HepG2 (cell line): Measurements from ENCODE around the gene NT5DC4. TPM values are rescaled to one million over a fixed set of nuclear protein-coding genes. Genes with fewer than 3 reads are reported as not detected.

ENCODE experiments used
- ATAC-seq: fragments of 200-7000 bp; cut with Tn5 transposase; 3 replicates; pipeline ENCODE4 v1.9.1; 2020; ENCODE audit warnings: mild to moderate bottlenecking, moderate library complexity
- BruUV-seq: library from RNA; stranded (reverse); fragments of 400-500 nt; replicated peaks from 2 replicates; lab custom pipeline; 2021; lab: Mats Ljungman, UMichigan
- CTCF ChIA-PET: fragments of 300-600 bp; formaldehyde crosslinking; extraction: SDS; loops from one replicate; lab custom pipeline; 2021; ENCODE audit warnings: low total read pairs, inconsistent platforms, low intra/inter-chr PET ratio; lab: Yijun Ruan, JAX
- POLR2A ChIA-PET: fragments of 350-600 bp; sonication (Branson Sonifier 250); formaldehyde crosslinking; loops from one replicate; lab custom pipeline; 2020; ENCODE audit warnings: antibody characterized with exemption, inconsistent platforms; lab: Yijun Ruan, JAX
- DNase-seq: peaks from one replicate; pipeline ENCODE4 v3.0.0-alpha.2; 2015; ENCODE audit warnings: low spot score
- FAIRE-seq: peaks from 3 replicates; lab custom pipeline; 2011; peaks lifted over from hg19 to GRCh38; lab: Jason Lieb, UNC
- H2AFZ ChIP-seq: one replicate; pipeline ENCODE4 v1.6.1; 2011; ENCODE audit warnings: low read length, inconsistent platforms
- H3K27ac ChIP-seq: fragments of 300-600 bp; 3 replicates; pipeline ENCODE4 v1.8.0; 2011; ENCODE audit warnings: mixed run types, mild to moderate bottlenecking, mixed read lengths, low read length, inconsistent platforms; ENCODE audit not compliant: insufficient read depth; ENCODE audit errors: extremely low read length
- H3K27me3 ChIP-seq, 2 experiments: fragments of 200-600 bp in 1 of 2; 2 replicates in 1 of 2; 3 replicates in 1 of 2; pipeline versions ENCODE4 v1.6.0 to v1.8.0; 2011; ENCODE audit warnings: low read length in 2 of 2, mild to moderate bottlenecking in 2 of 2, moderate library complexity in 2 of 2, inconsistent platforms in 1 of 2; ENCODE audit not compliant: insufficient read depth in 2 of 2, control insufficient read depth in 1 of 2
- H3K36me3 ChIP-seq, 2 experiments: fragments of 200-600 bp in 1 of 2; replicated peaks in 1 of 2; 2 replicates in 1 of 2; 3 replicates in 1 of 2; pipeline versions ENCODE4 v1.5.1 to v1.8.0; 2011; ENCODE audit warnings: low read length in 2 of 2, inconsistent platforms in 1 of 2; ENCODE audit not compliant: insufficient read depth in 2 of 2, control insufficient read depth in 1 of 2
- H3K4me1 ChIP-seq: 2 replicates; pipeline ENCODE4 v1.5.1; 2012; ENCODE audit warnings: low read length, inconsistent platforms; ENCODE audit not compliant: insufficient read depth
- H3K4me2 ChIP-seq: 2 replicates; pipeline ENCODE4 v1.6.0; 2011; ENCODE audit warnings: low read depth, low read length, inconsistent platforms
- H3K4me3 ChIP-seq, 3 experiments: fragments of 200-600 bp in 1 of 3; sonication (generic), shearing (Covaris generic) in 1 of 3; replicated peaks in 1 of 3; 2 replicates each; pipeline ENCODE4 v1.5.1; 2011 to 2016; ENCODE audit warnings: low read length in 3 of 3, inconsistent platforms in 2 of 3, low read depth in 2 of 3, mild to moderate bottlenecking in 2 of 3, control low read depth in 1 of 3, mixed read lengths in 1 of 3; ENCODE audit not compliant: insufficient read depth in 1 of 3
- H3K79me2 ChIP-seq: one replicate; pipeline ENCODE4 v1.6.1; 2011; ENCODE audit warnings: low read length, inconsistent platforms; ENCODE audit not compliant: insufficient read depth
- H3K9ac ChIP-seq: 2 replicates; pipeline ENCODE4 v1.6.0; 2011; ENCODE audit warnings: mild to moderate bottlenecking, low read depth, low read length, inconsistent platforms; ENCODE audit not compliant: insufficient read depth
- H3K9me3 ChIP-seq: 2 replicates; pipeline ENCODE4 v1.5.1; 2012; ENCODE audit warnings: mild to moderate bottlenecking, low read length
- H4K20me1 ChIP-seq: 2 replicates; pipeline ENCODE4 v1.6.0; 2011; ENCODE audit warnings: inconsistent platforms, mild to moderate bottlenecking, low read length, moderate library complexity; ENCODE audit not compliant: insufficient read depth
- ERF ChIP-seq: IDR thresholded peaks from 2 replicates; pipeline ENCODE4 v1.6.1; 2018; ENCODE audit warnings: missing biosample characterization, missing genetic modification reagents
- LCORL ChIP-seq, 2 experiments: fragments of 450-650 bp in 1 of 2; sonication (generic) in 1 of 2; formaldehyde crosslinking in 1 of 2; IDR thresholded peaks; 2 replicates each; pipeline versions ENCODE4 v1.5.0 to v1.6.1; 2017 to 2020; ENCODE audit warnings: antibody characterized with exemption in 1 of 2, missing genetic modification reagents in 1 of 2
- PRDM10 ChIP-seq: sonication (generic); formaldehyde crosslinking; IDR thresholded peaks from 2 replicates; pipeline ENCODE4 v1.4.0; 2020; ENCODE audit warnings: low read depth, missing genetic modification reagents
- PREB ChIP-seq: sonication (generic); formaldehyde crosslinking; IDR thresholded peaks from 2 replicates; pipeline ENCODE4 v1.4.0; 2020; ENCODE audit warnings: missing genetic modification reagents
- SRF ChIP-seq: IDR thresholded peaks from 2 replicates; pipeline ENCODE4 v1.6.1; 2011; ENCODE audit warnings: mild to moderate bottlenecking, low read depth, low read length, moderate library complexity
- TEAD3 ChIP-seq: optimal IDR thresholded peaks from 2 replicates; pipeline ENCODE3; 2016; ENCODE audit warnings: borderline replicate concordance
- ZHX2 ChIP-seq, 2 experiments: sonication (generic) in 1 of 2; formaldehyde crosslinking in 1 of 2; IDR thresholded peaks; 2 replicates each; pipeline versions ENCODE4 v1.6.1 to v1.9.0; 2014 to 2022; ENCODE audit warnings: antibody characterized with exemption in 1 of 2, borderline replicate concordance in 1 of 2, inconsistent platforms in 1 of 2, low read depth in 1 of 2, missing genetic modification reagents in 1 of 2
- ZNF501 ChIP-seq: sonication (generic); formaldehyde crosslinking; IDR thresholded peaks from 2 replicates; pipeline ENCODE4 v1.5.1; 2020; ENCODE audit warnings: mild to moderate bottlenecking, moderate library complexity, missing genetic modification reagents
- ZNF547 ChIP-seq: sonication (generic); formaldehyde crosslinking; IDR thresholded peaks from 2 replicates; pipeline ENCODE4 v1.5.1; 2020; ENCODE audit warnings: mild to moderate bottlenecking, missing genetic modification reagents
- ZNF83 ChIP-seq: sonication (generic); formaldehyde crosslinking; IDR thresholded peaks from 2 replicates; pipeline ENCODE4 v1.4.0; 2020; ENCODE audit warnings: missing genetic modification reagents, mild to moderate bottlenecking, borderline replicate concordance
- WGBS: methylation state at CpG from one replicate; pipeline ENCODE4 v1.1.6; 2017; ENCODE audit warnings: low lambda C conversion rate; 5-methylcytosine and 5-hydroxymethylcytosine counted together
- in situ Hi-C: cut with HindIII; loops from 2 replicates; pipeline ENCODE4 v1.10.0; 2017; ENCODE audit warnings: low pct_unique_long_range_greater_than_20kb; ENCODE audit not compliant: extremely low pct_ligation_motif_present
- intact Hi-C: fragments of 100-400 bp; cut with micrococcal nuclease; formaldehyde crosslinking; loops from one replicate; pipeline ENCODE4 v1.10.0; 2022; ENCODE audit not compliant: unreplicated experiment
- polyA plus RNA-seq, 8 experiments: library from polyadenylated mRNA; depleted of rRNA in 3 of 8; stranded (reverse) in 7 of 8; unstranded in 1 of 8; fragments of >200 nt; fragmentation: Illumina TruSeq in 4 of 8; extraction: Trizol in 4 of 8; gene quantifications; 2 replicates each; pipeline versions ENCODE4 v1.2.1 to v1.2.3, GENCODE V29; 2011 to 2016; ENCODE audit warnings: low read depth in 4 of 8, missing spikeins in 1 of 8, mixed read lengths in 1 of 8; ENCODE audit not compliant: insufficient read depth in 1 of 8
- total RNA-seq, 5 experiments: library from RNA; depleted of rRNA; stranded (reverse); fragments of >200 nt; fragmentation: Illumina TruSeq; extraction: Trizol; gene quantifications; 2 replicates each; pipeline ENCODE4 v1.2.3, GENCODE V29; 2016; ENCODE audit warnings: low read depth in 1 of 5
- TF ChIP-seq, protein P1 (sequence below): sonication (generic); formaldehyde crosslinking; conservative IDR thresholded peaks from 2 replicates; pipeline ENCODE4 v1.8.1; 2023; ENCODE audit warnings: missing genetic modification reagents

Gene NT5DC4
- total and polyA plus RNA-seq, 2 of the 13 experiments (the other 11 are each of a cell fraction or from before 2014, with no cell fraction given): 0.04 to 4.2 TPM

- CTCF ChIA-PET: no interaction called here
- no peaks in the 10 kb centered on the region for H3K9me3 ChIP-seq
- peak overlapping the region; percentile 95 for H2AFZ ChIP-seq
- no peak overlapping the region for H3K27ac ChIP-seq
- peaks cover 0 to 25% of the 10 kb centered on the region in 2 experiments; a peak in 3 of 5 replicates for H3K27me3 ChIP-seq
- DNase-seq: no peak
- peak overlapping the region; percentile 50; the same call in 1 of the 2 replicates for H3K9ac ChIP-seq
- 25% methylated on average over 5 of the region's 5 CpGs for WGBS
- POLR2A ChIA-PET: interaction anchor here (1.1 kb wide), 1 partner anchor 38 kb away, joined by 4 read pairs; no protein-coding TSS in a partner anchor
- H3K79me2 ChIP-seq: no peaks in the 10 kb centered on the region
- in situ Hi-C loops (no loop called here), intact Hi-C loops (no loop called here)
- BruUV-seq: no TSS peak
- H3K4me2 ChIP-seq: peak overlapping the region; percentile 74
- H3K4me3 ChIP-seq: peak overlapping the region; percentile 39 to 52 (median 49)
- H3K36me3 ChIP-seq: no peaks in the 10 kb centered on the region
- H3K4me1 ChIP-seq: peaks cover 34% of the 10 kb centered on the region
- H4K20me1 ChIP-seq: no peaks in the 10 kb centered on the region
- peak; percentile 66 for FAIRE-seq
- ATAC-seq: peak; percentile 70
- TF ChIP-seq TEAD3 (CRISPR knock-in tag) (peak; percentile 1), PREB (CRISPR knock-in tag) (no peak), SRF (no peak), LCORL (IDR thresholded peaks at IDR 0.05) (no peak), LCORL (CRISPR knock-in tag; IDR thresholded peaks at IDR 0.05) (peak; percentile 32; the same call in 1 of the 2 replicates), ZNF501 (CRISPR knock-in tag) (0 out of 2 replicates have a peak, but pooled peaks have one; percentile 34), ERF (CRISPR knock-in tag) (0 out of 2 replicates have a peak, but pooled peaks have one; percentile 27), ZNF83 (CRISPR knock-in tag) (no peak), ZHX2 (IDR thresholded peaks at IDR 0.05; ENCODE audit: low read depth) (no peak), ZHX2 (CRISPR knock-in tag; IDR thresholded peaks at IDR 0.05; ENCODE audit: borderline replicate concordance) (no peak), PRDM10 (CRISPR knock-in tag) (peak; percentile 84), ZNF547 (CRISPR knock-in tag) (no peak)
- TF ChIP-seq, protein P1, sequence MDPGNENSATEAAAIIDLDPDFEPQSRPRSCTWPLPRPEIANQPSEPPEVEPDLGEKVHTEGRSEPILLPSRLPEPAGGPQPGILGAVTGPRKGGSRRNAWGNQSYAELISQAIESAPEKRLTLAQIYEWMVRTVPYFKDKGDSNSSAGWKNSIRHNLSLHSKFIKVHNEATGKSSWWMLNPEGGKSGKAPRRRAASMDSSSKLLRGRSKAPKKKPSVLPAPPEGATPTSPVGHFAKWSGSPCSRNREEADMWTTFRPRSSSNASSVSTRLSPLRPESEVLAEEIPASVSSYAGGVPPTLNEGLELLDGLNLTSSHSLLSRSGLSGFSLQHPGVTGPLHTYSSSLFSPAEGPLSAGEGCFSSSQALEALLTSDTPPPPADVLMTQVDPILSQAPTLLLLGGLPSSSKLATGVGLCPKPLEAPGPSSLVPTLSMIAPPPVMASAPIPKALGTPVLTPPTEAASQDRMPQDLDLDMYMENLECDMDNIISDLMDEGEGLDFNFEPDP (CRISPR knock-in tag): 0 out of 2 replicates have a peak, but pooled peaks have one; percentile 62
Observed at GRCh38 chr2:112680666-112681101, 40.1 kb upstream of the NT5DC4 start.
